KOPT-K1 (cell line): ENCODE data around the gene ACACB.

ENCODE experiments used
- H3K27ac ChIP-seq: fragments of 200-600 bp; sonication (generic); 2 replicates; pipeline ENCODE4 v1.5.1; 2016; ENCODE audit warnings: antibody characterized with exemption, mild to moderate bottlenecking, low read depth, low read length; ENCODE audit not compliant: poor library complexity, severe bottlenecking
- H3K36me3 ChIP-seq: fragments of 200-600 bp; sonication (generic); 2 replicates; pipeline ENCODE4 v1.5.1; 2017; ENCODE audit warnings: antibody characterized with exemption, mild to moderate bottlenecking, low read length, moderate library complexity; ENCODE audit not compliant: insufficient read depth
- H3K9me3 ChIP-seq: fragments of 200-600 bp; sonication (generic); 2 replicates; pipeline ENCODE4 v1.5.1; 2017; ENCODE audit warnings: antibody characterized with exemption, low read length, mild to moderate bottlenecking; ENCODE audit not compliant: insufficient read depth, poor library complexity, severe bottlenecking

The ACACB gene

GRCh38 chr12:109115758-109116610 lies at the start of gene ACACB:
TSS of gene ACACB (plus strand) at chr12:109116587. CDS start at chr12:109139406, 22,819 bp downstream.
- Histone ChIP-seq H3K36me3 (peaks cover 9% of the 10 kb centered on the region; the same call in 1 of the 2 replicates), H3K27ac (no peak within 1 kb of the TSS), H3K9me3 (no peaks in the 10 kb centered on the region)

GRCh38 chr12:109069307-109070271 lies 46.8 kb upstream of the ACACB start:
- no peak overlapping the region for H3K27ac ChIP-seq
- H3K9me3 ChIP-seq: no peaks in the 10 kb centered on the region
- peaks cover 63% of the 10 kb centered on the region for H3K36me3 ChIP-seq

GRCh38 chr12:109074866-109075265 lies 41.5 kb upstream of the ACACB start:
- Histone ChIP-seq H3K27ac (no peak overlapping the region), H3K36me3 (peaks cover 50% of the 10 kb centered on the region), H3K9me3 (no peaks in the 10 kb centered on the region)

GRCh38 chr12:109082751-109083150 lies 33.6 kb upstream of the ACACB start:
- Histone ChIP-seq H3K9me3 (no peaks in the 10 kb centered on the region), H3K36me3 (peaks cover 72% of the 10 kb centered on the region)

GRCh38 chr12:109084425-109084824 lies 32.0 kb upstream of the ACACB start:
- Histone ChIP-seq H3K9me3 (no peaks in the 10 kb centered on the region), H3K27ac (no peak overlapping the region), H3K36me3 (peaks cover 89% of the 10 kb centered on the region)

More at GRCh38 chr12:109082751-109083150, 33.6 kb upstream of the ACACB start:
- H3K27ac ChIP-seq: no peak overlapping the region

- Histone ChIP-seq H3K36me3 (peaks cover 96% of the 10 kb centered on the region), H3K27ac (no peak overlapping the region), H3K9me3 (no peaks in the 10 kb centered on the region)
Observed at GRCh38 chr12:109085590-109085989, 30.8 kb upstream of the ACACB start.

GRCh38 chr12:109087250-109087649 lies 29.1 kb upstream of the ACACB start:
- Histone ChIP-seq H3K9me3 (no peaks in the 10 kb centered on the region), H3K27ac (no peak overlapping the region), H3K36me3 (peaks cover 92% of the 10 kb centered on the region)

GRCh38 chr12:109088818-109089217 lies 27.6 kb upstream of the ACACB start:
- Histone ChIP-seq H3K36me3 (peaks cover 77% of the 10 kb centered on the region), H3K9me3 (no peaks in the 10 kb centered on the region), H3K27ac (no peak overlapping the region)

GRCh38 chr12:109089683-109090082 lies 26.7 kb upstream of the ACACB start:
- H3K36me3 ChIP-seq: peaks cover 68% of the 10 kb centered on the region
- no peak overlapping the region for H3K27ac ChIP-seq
- H3K9me3 ChIP-seq: no peaks in the 10 kb centered on the region

GRCh38 chr12:109092497-109093021 lies 23.8 kb upstream of the ACACB start:
- Histone ChIP-seq H3K36me3 (peaks cover 41% of the 10 kb centered on the region), H3K27ac (peak overlapping the region; percentile 55), H3K9me3 (no peaks in the 10 kb centered on the region)

GRCh38 chr12:109093022-109093918 lies 23.1 kb upstream of the ACACB start, which contains the start of gene ALKBH2:
TSS of gene ALKBH2 (minus strand) at chr12:109093472. CDS start at chr12:109092786, 686 bp downstream.
- H3K27ac ChIP-seq: peak within 1 kb of the TSS; percentile 55

GRCh38 chr12:109097140-109097434 lies 19.3 kb upstream of the ACACB start:
- H3K9me3 ChIP-seq: no peaks in the 10 kb centered on the region
- H3K27ac ChIP-seq: peak overlapping the region; percentile 91
- H3K36me3 ChIP-seq: peaks cover 36% of the 10 kb centered on the region

More at GRCh38 chr12:109093022-109093918, 23.1 kb upstream of the ACACB start, which contains the start of gene ALKBH2:
- no peaks in the 10 kb centered on the region for H3K9me3 ChIP-seq
- H3K36me3 ChIP-seq: peaks cover 34% of the 10 kb centered on the region

GRCh38 chr12:109097435-109098182 lies 18.8 kb upstream of the ACACB start, which contains the start of gene UNG:
TSS of gene UNG (plus strand) at chr12:109097597. CDS start at chr12:109097680, 83 bp downstream.
- Histone ChIP-seq H3K36me3 (peaks cover 41% of the 10 kb centered on the region), H3K9me3 (no peaks in the 10 kb centered on the region), H3K27ac (peak within 1 kb of the TSS; percentile 91)
